GM23248 (cell line): ENCODE measurements around the gene CENATAC. TPM values are rescaled to one million over a fixed set of nuclear protein-coding genes. Genes with fewer than 3 reads are reported as not detected.

Source experiments
- DNase-seq: peaks from one replicate; pipeline ENCODE4 v3.0.0-alpha.2; 2015
- H2AFZ ChIP-seq: fragments of 200-600 bp; sonication (generic); 2 replicates; pipeline ENCODE4 v1.6.1; 2016; ENCODE audit warnings: antibody characterized with exemption
- H3F3A ChIP-seq: fragments of 200-600 bp; sonication (generic); 2 replicates; pipeline ENCODE4 v1.6.1; 2016; ENCODE audit warnings: mild to moderate bottlenecking, antibody characterized with exemption, mixed run types; ENCODE audit not compliant: insufficient read depth
- H3K27ac ChIP-seq: fragments of 200-600 bp; sonication (generic); 2 replicates; pipeline ENCODE4 v1.5.1; 2016; ENCODE audit warnings: mild to moderate bottlenecking
- H3K27me3 ChIP-seq: fragments of 200-600 bp; sonication (generic); replicated peaks from 2 replicates; pipeline ENCODE4 v1.6.1; 2016; ENCODE audit warnings: mild to moderate bottlenecking; ENCODE audit not compliant: insufficient read depth
- H3K36me3 ChIP-seq: fragments of 200-600 bp; sonication (generic); 2 replicates; pipeline ENCODE4 v1.6.1; 2016; ENCODE audit warnings: low read depth, mild to moderate bottlenecking
- H3K4me1 ChIP-seq: fragments of 200-600 bp; sonication (generic); 2 replicates; pipeline ENCODE4 v1.6.1; 2016; ENCODE audit warnings: mild to moderate bottlenecking; ENCODE audit not compliant: insufficient read depth
- H3K4me2 ChIP-seq: fragments of 200-600 bp; sonication (generic); one replicate; pipeline ENCODE4 v1.6.1; 2016; ENCODE audit warnings: mild to moderate bottlenecking; ENCODE audit not compliant: unreplicated experiment
- H3K4me3 ChIP-seq: fragments of 200-600 bp; sonication (generic); 2 replicates; pipeline ENCODE4 v1.5.1; 2016; ENCODE audit warnings: mild to moderate bottlenecking
- H3K79me2 ChIP-seq: fragments of 200-600 bp; sonication (generic); 2 replicates; pipeline ENCODE4 v1.6.1; 2016; ENCODE audit warnings: mild to moderate bottlenecking; ENCODE audit not compliant: insufficient read depth
- H3K9ac ChIP-seq: fragments of 200-600 bp; sonication (generic); 2 replicates; pipeline ENCODE4 v1.6.1; 2016; ENCODE audit warnings: mild to moderate bottlenecking
- H3K9me2 ChIP-seq: fragments of 200-600 bp; sonication (generic); 2 replicates; pipeline ENCODE4 v1.6.1; 2016; ENCODE audit warnings: mixed run types, mild to moderate bottlenecking, moderate library complexity; ENCODE audit not compliant: insufficient read depth
- H3K9me3 ChIP-seq: fragments of 200-600 bp; sonication (generic); one replicate; pipeline ENCODE4 v1.6.1; 2017; ENCODE audit warnings: low read depth
- H4K20me1 ChIP-seq: fragments of 200-600 bp; sonication (generic); 2 replicates; pipeline ENCODE4 v1.6.0; 2016; ENCODE audit not compliant: insufficient read depth
- EZH2 ChIP-seq: fragments of 200-600 bp; sonication (generic); IDR thresholded peaks from 2 replicates; pipeline ENCODE4 v1.6.1; 2018; ENCODE audit warnings: antibody characterized with exemption, mild to moderate bottlenecking; ENCODE audit not compliant: insufficient read depth, poor library complexity, severe bottlenecking
- EZH2phosphoT487 ChIP-seq: fragments of 200-600 bp; sonication (generic); IDR thresholded peaks from 2 replicates; pipeline ENCODE4 v1.6.1; 2018; ENCODE audit warnings: antibody characterized with exemption, moderate library complexity, mild to moderate bottlenecking, low read depth; ENCODE audit not compliant: insufficient read depth
- WGBS, 2 experiments: methylation state at CpG; one replicate each; pipeline ENCODE4 v1.1.6; 2015 to 2017; ENCODE audit warnings: low lambda C conversion rate in 2 of 2, low coverage in 1 of 2; ENCODE audit errors: missing lambda C conversion rate in 2 of 2; 5-methylcytosine and 5-hydroxymethylcytosine counted together
- in situ Hi-C: fragments of 300-500 bp; cut with MboI; formaldehyde crosslinking; loops from 2 replicates; pipeline ENCODE4 v1.15.0; 2020
- microRNA-seq: library from miRNA; unstranded; fragments of <30 nt; microRNA quantifications from one replicate; pipeline ENCODE4, GENCODE V29; 2016; ENCODE audit warnings: borderline number of aligned reads
- polyA plus RNA-seq: library from polyadenylated mRNA; unstranded; fragments of >200 nt; fragmentation: Nextera tagmentation; extraction: Ambion mirVana; gene quantifications from 2 replicates; pipeline ENCODE4 v1.2.1, GENCODE V29; 2016
- small RNA-seq: library from RNA; depleted of rRNA; stranded (forward); fragments of <200 nt; gene quantifications from one replicate; pipeline ENCODE3, GENCODE V24; 2014; ENCODE audit warnings: low read depth, low replicate concordance
- total RNA-seq: library from RNA; depleted of rRNA; stranded (reverse); fragments of >200 nt; shearing (Covaris generic); gene quantifications from 2 replicates; pipeline ENCODE4 v1.2.3, GENCODE V29; 2014; rRNA removed

CENATAC gene
- total and polyA plus RNA-seq, 2 experiments from 2014 or later = 13.1 to 15.3 TPM

GRCh38 chr11:119061256-119061655, 63.3 kb downstream of the CENATAC start:
- Histone ChIP-seq H3F3A (peaks cover 15% of the 10 kb centered on the region), H3K4me3 (no peak overlapping the region), H3K36me3 (no peaks in the 10 kb centered on the region), H3K9ac (no peak overlapping the region), H3K9me3 (no peaks in the 10 kb centered on the region), H3K27ac (no peak overlapping the region), H3K27me3 (no peaks in the 10 kb centered on the region), H3K4me2 (no peak overlapping the region), H4K20me1 (no peaks in the 10 kb centered on the region), H2AFZ (no peak overlapping the region), H3K79me2 (peaks cover 55% of the 10 kb centered on the region), H3K4me1 (peaks cover 14% of the 10 kb centered on the region), H3K9me2 (no peaks in the 10 kb centered on the region)
- WGBS, 2 experiments = 82 to 93% methylated on average over 2 to 3 of the region's 3 CpGs
- in situ Hi-C loops = no loop called here
- DNase-seq = no peak
- TF ChIP-seq EZH2phosphoT487 (no peak), EZH2 (no peak)

GRCh38 chr11:119062779-119063178, 64.8 kb downstream of the CENATAC start:
- no peaks in the 10 kb centered on the region for H3K27me3 ChIP-seq
- WGBS, 2 experiments = 51 to 53% methylated on average over 5 of the region's 5 CpGs
- no peaks in the 10 kb centered on the region for H3K36me3 ChIP-seq
- in situ Hi-C loops = no loop called here
- no peak overlapping the region for H3K4me2 ChIP-seq
- peak overlapping the region; percentile 35; the same call in 1 of the 2 replicates for H3K27ac ChIP-seq
- H3K9me2 ChIP-seq = no peaks in the 10 kb centered on the region
- H2AFZ ChIP-seq = no peak overlapping the region
- peaks cover 20% of the 10 kb centered on the region for H3F3A ChIP-seq
- peaks cover 57% of the 10 kb centered on the region for H3K79me2 ChIP-seq
- H3K4me3 ChIP-seq = no peak overlapping the region
- no peak overlapping the region for H3K9ac ChIP-seq
- H3K9me3 ChIP-seq = no peaks in the 10 kb centered on the region
- TF ChIP-seq EZH2 (no peak), EZH2phosphoT487 (no peak)
- H4K20me1 ChIP-seq = no peaks in the 10 kb centered on the region
- DNase-seq = peak; percentile 73
- H3K4me1 ChIP-seq = peaks cover 20% of the 10 kb centered on the region

- H3K27me3 ChIP-seq = no peaks in the 10 kb centered on the region
- no peak overlapping the region for H3K4me2 ChIP-seq
- peak; percentile 65 for DNase-seq
- H4K20me1 ChIP-seq = no peaks in the 10 kb centered on the region
- no peaks in the 10 kb centered on the region for H3K9me3 ChIP-seq
- no peak overlapping the region for H2AFZ ChIP-seq
- H3K36me3 ChIP-seq = no peaks in the 10 kb centered on the region
- no peak overlapping the region for H3K27ac ChIP-seq
- in situ Hi-C loops = no loop called here
- H3K79me2 ChIP-seq = peaks cover 77% of the 10 kb centered on the region
- peaks cover 14% of the 10 kb centered on the region for H3K4me1 ChIP-seq
- peaks cover 15% of the 10 kb centered on the region for H3F3A ChIP-seq
- TF ChIP-seq EZH2phosphoT487 (no peak), EZH2 (no peak)
- H3K4me3 ChIP-seq = no peak overlapping the region
- no peaks in the 10 kb centered on the region for H3K9me2 ChIP-seq
- 40 to 47% methylated on average over 4 of the region's 4 CpGs for WGBS, 2 experiments
- H3K9ac ChIP-seq = 0 out of 2 replicates have a peak overlapping the region, but pooled peaks have one; percentile 5
These were observed 67.4 kb downstream of the CENATAC start for GRCh38 chr11:119065369-119065768.

Small RNAs within 50 kb of the gene (microRNA-seq; reads per million reads assigned to microRNA genes)
- gene MIR3656 = not detected

Small RNAs within 50 kb of the gene (small RNA-seq; reads per million reads assigned to genes)
- gene AP003392.2 (not detected), gene RF00017 (not detected), gene RF00019 (not detected)

Other genes starting within 250 kb of the CENATAC start
- 84.6 and 88.9 TPM in 2 replicates for gene DDX6, start 207.0 kb upstream of the CENATAC start, total RNA-seq
- gene DDX6, start 207.0 kb upstream of the CENATAC start, polyA plus RNA-seq = 20.9 and 21.3 TPM in 2 replicates
- gene CXCR5, start 114.2 kb upstream of the CENATAC start, total RNA-seq = not detected in 2 replicates
- gene CXCR5, start 114.2 kb upstream of the CENATAC start, polyA plus RNA-seq = not detected in 2 replicates
- 13.9 and 17.6 TPM in 2 replicates for gene BCL9L, start 72.2 kb upstream of the CENATAC start, total RNA-seq
- 7.2 TPM in 2 replicates for gene BCL9L, start 72.2 kb upstream of the CENATAC start, polyA plus RNA-seq
- gene UPK2, start 41.8 kb upstream of the CENATAC start, total RNA-seq = not detected in 2 replicates
- gene UPK2, start 41.8 kb upstream of the CENATAC start, polyA plus RNA-seq = 0.27 and 0.28 TPM in 2 replicates
- not detected in 2 replicates for gene FOXR1, start 26.4 kb upstream of the CENATAC start, total RNA-seq
- not detected in 2 replicates for gene FOXR1, start 26.4 kb upstream of the CENATAC start, polyA plus RNA-seq
- 653 and 1,103 TPM in 2 replicates for gene RPS25, start 20.2 kb downstream of the CENATAC start, total RNA-seq
- 1,202 and 1,239 TPM in 2 replicates for gene RPS25, start 20.2 kb downstream of the CENATAC start, polyA plus RNA-seq
- gene TRAPPC4, start 20.6 kb downstream of the CENATAC start, total RNA-seq = 70.4 and 90.6 TPM in 2 replicates
- 207 and 210 TPM in 2 replicates for gene TRAPPC4, start 20.6 kb downstream of the CENATAC start, polyA plus RNA-seq
- gene SLC37A4, start 32.7 kb downstream of the CENATAC start, total RNA-seq = 11.1 and 13.7 TPM in 2 replicates
- gene SLC37A4, start 32.7 kb downstream of the CENATAC start, polyA plus RNA-seq = 7.8 and 7.9 TPM in 2 replicates
- 85.4 and 97.0 TPM in 2 replicates for gene HYOU1, start 59.1 kb downstream of the CENATAC start, total RNA-seq
- gene HYOU1, start 59.1 kb downstream of the CENATAC start, polyA plus RNA-seq = 56.3 and 58.5 TPM in 2 replicates
- 21.0 and 27.9 TPM in 2 replicates for gene VPS11, start 69.7 kb downstream of the CENATAC start, total RNA-seq
- gene VPS11, start 69.7 kb downstream of the CENATAC start, polyA plus RNA-seq = 22.3 and 24.1 TPM in 2 replicates
- 5.1 and 8.5 TPM in 2 replicates for gene HMBS, start 86.7 kb downstream of the CENATAC start, total RNA-seq
- 46.1 and 53.3 TPM in 2 replicates for gene HMBS, start 86.7 kb downstream of the CENATAC start, polyA plus RNA-seq
- gene DPAGT1, start 103.7 kb downstream of the CENATAC start, total RNA-seq = 30.0 and 30.9 TPM in 2 replicates
- gene DPAGT1, start 103.7 kb downstream of the CENATAC start, polyA plus RNA-seq = 68.6 and 73.6 TPM in 2 replicates
- gene C2CD2L, start 109.2 kb downstream of the CENATAC start, total RNA-seq = 4.1 and 4.7 TPM in 2 replicates
- gene C2CD2L, start 109.2 kb downstream of the CENATAC start, polyA plus RNA-seq = 2.6 and 3.1 TPM in 2 replicates
- gene HINFP, start 123.4 kb downstream of the CENATAC start, total RNA-seq = 24.9 and 31.8 TPM in 2 replicates
- gene HINFP, start 123.4 kb downstream of the CENATAC start, polyA plus RNA-seq = 8.3 and 9.1 TPM in 2 replicates
- gene ABCG4, start 150.9 kb downstream of the CENATAC start, total RNA-seq = not detected in 2 replicates
- 0.06 and 0.14 TPM in 2 replicates for gene ABCG4, start 150.9 kb downstream of the CENATAC start, polyA plus RNA-seq
- gene NLRX1, start 170.6 kb downstream of the CENATAC start, total RNA-seq = 19.7 and 28.0 TPM in 2 replicates
- 13.4 and 13.8 TPM in 2 replicates for gene NLRX1, start 170.6 kb downstream of the CENATAC start, polyA plus RNA-seq
- not detected in 2 replicates for gene NHERF4, start 187.3 kb downstream of the CENATAC start, total RNA-seq
- gene NHERF4, start 187.3 kb downstream of the CENATAC start, polyA plus RNA-seq = not detected in 2 replicates
- gene CBL, start 208.2 kb downstream of the CENATAC start, total RNA-seq = 7.8 and 8.6 TPM in 2 replicates
- gene CBL, start 208.2 kb downstream of the CENATAC start, polyA plus RNA-seq = 5.0 and 5.8 TPM in 2 replicates